Midbrain (tissue), 1 donor: ENCODE measurements around the gene ZNF426.
"Not testable (repeated sequence)": the region's sequence is repeated elsewhere in the genome, so short reads cannot be mapped to it uniquely, and the experiment has no call there.

Experiments
- DNase-seq: peaks from one replicate; lab custom pipeline; 2025; lab: John Stamatoyannopoulos, UW

ZNF426 gene

GRCh38 chr19:9538183-9539058, at the start of gene ZNF426:
Gene ZNF426 (minus strand): TSS chr19:9538645. CDS start chr19:9536232, 2,413 bp downstream.
- DNase-seq, result peak; percentile 84

DNA sequence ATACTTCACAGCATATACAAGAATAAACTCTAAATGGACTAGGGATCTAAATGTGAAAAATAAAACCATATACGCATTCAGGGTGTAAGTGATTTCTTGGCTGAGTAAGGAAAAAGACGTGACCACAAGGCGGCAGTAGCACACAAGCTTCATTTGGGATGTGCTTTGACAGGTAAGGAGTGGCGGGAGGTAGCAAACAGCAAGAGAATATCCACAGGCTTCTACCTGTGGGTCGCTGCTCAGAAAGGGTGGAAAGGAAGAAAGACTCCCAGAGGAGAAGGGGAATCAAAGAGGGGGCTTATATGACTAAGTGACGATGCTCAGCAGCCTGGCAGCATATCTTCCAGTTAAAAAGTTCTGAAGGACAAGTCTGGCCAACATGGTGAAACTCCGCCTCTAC, 48.3 kb upstream of the ZNF426 start:
- DNase-seq, result peak; percentile 47

DNA sequence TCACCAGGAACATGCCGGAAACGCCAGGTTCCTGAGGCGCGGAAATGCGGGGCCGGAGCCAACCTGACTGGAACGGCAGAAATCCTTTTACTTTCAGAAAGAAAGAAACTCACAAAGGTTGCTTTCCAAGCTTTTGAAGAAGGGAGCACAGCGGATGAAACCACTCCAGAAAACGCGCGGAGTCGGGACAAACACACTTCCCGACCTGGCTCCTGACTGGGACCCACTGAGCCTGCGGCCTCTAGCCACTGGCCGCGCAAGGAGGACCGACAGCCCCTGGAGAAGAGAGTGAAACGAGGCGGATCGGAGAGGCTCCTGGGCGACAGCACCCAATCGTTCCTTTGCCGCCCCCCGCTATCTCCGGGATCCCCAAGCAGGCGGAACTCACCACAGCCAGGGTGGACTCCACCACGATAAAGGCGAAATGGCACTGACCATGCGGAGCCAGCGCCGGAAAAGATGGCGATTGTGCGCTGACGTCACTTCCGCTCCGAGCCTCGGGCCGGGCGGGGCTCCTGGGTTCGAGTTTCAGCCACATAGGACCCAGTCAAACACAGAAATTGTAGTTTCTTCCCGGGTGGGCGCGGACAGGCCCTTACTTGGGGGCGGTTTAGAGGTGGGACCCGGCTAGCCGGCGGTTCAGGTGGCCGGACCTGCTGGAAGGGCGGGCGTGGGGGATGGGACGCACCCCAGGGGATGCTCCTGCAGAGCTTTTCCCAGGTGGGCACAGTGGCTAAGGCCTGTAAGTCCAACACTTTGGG, 45.8 kb upstream of the ZNF426 start, which contains the start of gene ZNF121:
Gene ZNF121, minus strand, starts transcription at position 432 of the 761 bp plus-strand sequence. CDS start 16,407 bp downstream, outside the sequence.
- peak; percentile 90 for DNase-seq

- not testable (repeated sequence) for DNase-seq
Measured at GRCh38 chr19:9582081-9582725, 43.8 kb upstream of the ZNF426 start.

DNA sequence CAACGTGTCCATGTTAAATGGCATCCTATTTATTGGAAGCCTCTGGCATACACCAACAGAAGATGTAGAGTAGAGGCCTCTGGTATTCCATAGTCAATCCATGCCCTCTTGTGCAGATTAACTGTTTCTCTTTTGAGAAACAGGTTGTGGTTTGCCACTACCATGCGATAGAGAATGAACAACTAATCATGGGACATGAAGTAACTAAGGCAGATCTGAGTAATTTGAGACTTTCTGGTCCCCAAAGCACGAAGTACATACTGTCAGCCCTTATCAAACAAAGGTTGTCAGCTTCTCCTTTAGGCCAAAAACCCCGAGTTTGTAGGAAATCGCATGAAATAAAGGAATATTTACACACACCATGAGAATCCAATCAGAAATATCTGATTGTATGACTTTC, 42.3 kb upstream of the ZNF426 start:
- no peak for DNase-seq

- no peak for DNase-seq
Measured at GRCh38 chr19:9570255-9570654, 31.8 kb upstream of the ZNF426 start.

DNA sequence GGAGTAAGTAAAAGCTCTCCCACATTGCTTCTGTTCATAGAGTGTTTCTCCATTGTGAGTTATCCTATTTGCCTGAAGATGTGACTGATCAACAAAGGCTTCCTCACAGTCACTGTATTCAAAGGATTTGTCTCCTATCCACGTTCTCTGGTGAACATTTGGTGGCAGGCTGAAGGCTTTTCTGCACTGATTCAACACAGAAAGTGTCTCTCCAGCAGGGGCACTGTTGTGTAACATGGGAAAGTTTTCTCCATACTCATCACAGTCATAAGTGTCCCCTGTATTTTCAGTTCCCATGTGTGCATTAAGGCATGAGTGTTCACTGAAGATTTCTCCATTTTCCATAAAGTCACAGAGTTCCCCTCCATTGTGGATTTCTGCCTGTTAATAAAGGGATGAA, 28.3 kb upstream of the ZNF426 start:
- no peak for DNase-seq

GRCh38 chr19:9565900-9566705, 27.7 kb upstream of the ZNF426 start:
- no peak for DNase-seq

GRCh38 chr19:9552536-9553274, 14.3 kb upstream of the ZNF426 start:
- DNase-seq, result no peak

DNA sequence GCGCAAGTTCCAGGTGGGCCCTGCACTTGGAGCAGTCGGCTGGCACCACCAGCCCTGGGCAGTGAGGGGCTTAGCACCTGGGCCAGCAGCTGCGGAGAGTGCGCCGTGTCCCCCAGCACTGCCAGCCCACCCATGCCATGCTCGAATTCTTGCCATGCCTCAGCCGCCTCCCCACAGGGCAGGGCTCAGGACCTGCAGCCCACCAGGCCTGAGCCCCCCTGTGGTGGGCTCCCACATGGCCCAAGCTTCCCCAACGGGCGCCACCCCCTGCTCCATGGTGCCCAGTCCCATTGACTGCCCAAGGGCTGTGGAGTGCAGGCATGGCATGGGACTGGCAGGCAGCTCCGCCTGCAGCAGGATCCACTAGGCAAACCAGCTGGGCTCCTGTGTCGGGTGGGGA, 9.4 kb upstream of the ZNF426 start:
- no peak for DNase-seq

DNA sequence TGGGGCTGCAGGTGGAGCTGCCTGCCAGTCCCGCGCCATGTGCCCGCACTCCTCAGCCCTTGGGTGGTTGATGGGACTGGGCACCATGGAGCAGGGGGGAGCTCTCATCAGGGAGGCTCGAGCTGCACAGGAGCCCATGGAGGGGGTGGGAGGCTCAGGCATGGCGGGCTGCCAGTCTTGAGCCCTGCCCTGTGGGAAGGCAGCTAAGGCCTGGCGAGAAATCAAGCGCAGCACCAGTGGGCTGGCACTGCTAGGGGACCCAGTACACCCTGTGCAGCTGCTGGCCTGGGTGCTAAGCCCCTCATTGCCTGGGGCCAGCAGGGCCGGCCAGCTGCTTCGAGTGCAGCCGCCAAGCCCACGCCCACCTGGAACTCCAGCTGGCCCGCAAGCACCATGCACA, 2.8 kb upstream of the ZNF426 start:
- not testable (repeated sequence) for DNase-seq

DNA sequence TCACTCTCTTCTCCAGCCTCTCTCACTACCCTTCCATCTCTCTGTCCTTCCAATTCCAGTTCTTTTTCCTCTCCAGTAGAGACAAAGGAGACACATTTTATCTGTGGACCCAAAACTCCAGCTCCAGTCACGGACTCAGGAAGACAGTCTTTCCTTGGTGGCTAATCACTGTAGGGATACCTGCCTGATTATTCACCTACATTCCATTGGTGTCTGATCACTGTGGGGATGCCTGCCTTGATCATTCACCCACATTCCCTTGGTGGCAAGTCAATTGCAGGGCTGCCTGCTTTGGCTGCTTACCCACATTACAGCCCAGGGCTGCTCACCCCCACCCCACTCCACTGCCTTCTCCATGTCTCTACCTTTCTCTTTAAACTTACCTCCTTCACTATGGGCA, 1.5 kb upstream of the ZNF426 start:
- DNase-seq, result not testable (repeated sequence)

- DNase-seq, result not testable (repeated sequence)
Measured at GRCh38 chr19:9539201-9539600, 756 bp upstream of the ZNF426 start.

- DNase-seq, result no peak
Measured at GRCh38 chr19:9535934-9536333, 2.5 kb downstream of the ZNF426 start.

DNA sequence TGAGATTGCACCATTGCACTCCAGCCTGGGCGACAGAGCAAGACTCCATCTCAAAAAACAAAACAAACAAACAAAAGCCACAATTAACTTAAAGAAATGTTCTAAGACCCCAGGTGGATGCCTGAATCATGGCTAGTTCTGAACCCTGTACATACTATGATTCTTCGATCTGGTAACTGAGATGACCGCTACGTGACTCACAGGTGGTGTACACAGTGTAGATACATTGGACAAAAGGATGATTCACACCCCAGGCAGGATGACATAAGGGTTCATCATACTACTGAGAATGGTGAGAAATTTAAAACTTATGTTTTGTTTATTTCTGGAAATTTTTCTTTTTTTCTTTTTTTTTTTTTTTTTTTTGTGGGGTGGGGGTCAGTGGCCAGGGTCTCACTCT, 6.5 kb downstream of the ZNF426 start:
- DNase-seq, result no peak

DNA sequence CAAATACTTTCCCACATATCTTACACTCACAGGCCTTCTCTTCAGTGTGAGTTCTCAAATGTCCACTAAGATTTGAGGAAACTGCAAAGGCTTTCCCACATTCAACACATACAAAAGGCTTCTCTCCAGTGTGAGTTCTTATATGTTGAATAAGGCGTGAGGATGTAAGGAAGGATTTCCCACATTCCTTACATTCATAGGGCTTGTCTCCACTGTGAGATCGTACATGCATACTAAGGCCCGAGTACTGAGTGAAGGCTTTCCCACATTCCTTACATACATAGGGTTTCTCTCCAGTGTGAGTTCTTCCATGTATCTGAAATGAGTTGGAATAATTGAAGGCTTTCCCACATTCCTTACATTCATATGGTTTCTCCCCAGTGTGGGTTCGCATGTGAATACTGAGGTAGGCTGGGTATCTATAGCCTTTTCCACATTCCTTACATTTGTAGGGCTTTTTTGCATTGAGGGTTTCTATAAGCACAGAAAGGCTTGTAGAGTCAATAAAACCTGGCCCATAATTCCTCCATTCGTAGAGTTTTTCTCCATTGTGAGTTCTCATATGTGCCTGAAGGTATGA, 9.6 kb downstream of the ZNF426 start:
- no peak for DNase-seq

DNA sequence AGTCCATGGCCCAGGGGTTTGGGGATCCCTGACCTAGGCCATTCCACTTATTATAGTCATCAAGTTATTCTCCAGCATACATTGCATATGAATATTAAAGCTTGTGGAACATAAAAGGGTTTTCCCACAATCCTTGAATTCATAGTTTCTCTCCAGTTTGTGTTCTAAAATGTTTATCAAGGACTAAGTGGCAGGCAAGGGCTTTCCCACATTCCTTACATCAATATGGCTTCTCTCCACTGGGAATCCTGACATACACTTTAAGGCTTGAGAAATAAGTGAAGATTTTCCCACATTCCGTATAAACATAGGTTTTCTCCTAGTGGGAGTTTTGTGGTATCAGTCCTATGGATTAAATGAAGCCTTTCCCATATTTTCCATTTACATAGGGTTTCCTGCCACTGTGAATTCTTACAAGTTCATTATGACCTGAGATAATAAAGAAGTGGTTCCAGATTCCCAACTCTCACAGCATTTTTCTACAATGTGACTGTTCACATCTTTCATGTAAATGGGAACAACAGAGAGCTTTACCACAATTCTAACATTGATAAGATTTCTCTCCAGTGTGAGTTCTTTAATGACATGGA, 14.5 kb downstream of the ZNF426 start:
- DNase-seq, result no peak

DNA sequence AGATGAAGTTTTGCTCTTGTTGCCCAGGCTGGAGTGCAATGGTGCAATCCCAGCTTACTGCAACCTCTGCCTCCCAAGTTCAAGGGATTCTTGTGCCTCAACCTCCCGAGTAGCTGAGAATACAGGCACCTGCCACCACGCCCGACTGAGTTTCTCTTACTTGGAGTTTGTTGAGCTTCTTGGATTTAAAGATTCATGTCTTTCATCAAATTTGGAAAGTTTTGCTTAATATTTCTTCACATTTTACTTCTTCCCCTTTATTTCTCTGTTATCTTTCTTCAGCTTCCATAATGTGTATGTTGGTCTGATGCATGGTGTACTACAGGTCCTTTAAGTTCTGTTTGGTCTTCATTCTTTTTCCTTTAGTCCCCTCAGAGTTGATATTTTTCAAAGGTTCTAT, 31.2 kb downstream of the ZNF426 start:
- no peak for DNase-seq

DNA sequence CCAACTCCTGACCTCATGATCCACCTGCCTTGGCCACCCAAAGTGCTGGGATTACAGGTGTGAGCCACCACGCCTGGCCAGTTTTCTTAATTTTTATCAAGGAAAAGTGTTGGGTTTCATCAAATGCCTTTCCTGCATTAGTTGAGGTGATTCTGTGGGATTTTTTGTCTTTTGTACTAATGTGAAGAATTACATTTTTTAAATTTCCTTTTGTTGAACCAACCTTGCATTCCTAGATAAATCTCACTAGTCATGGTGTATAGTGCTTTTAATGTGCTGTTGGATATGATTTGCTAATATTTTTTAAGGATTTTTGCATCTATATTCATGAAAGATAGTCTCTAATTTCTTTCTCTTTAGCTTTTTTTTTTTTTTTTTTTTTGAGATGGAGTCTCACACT, 37.6 kb downstream of the ZNF426 start:
- DNase-seq, result no peak
